ENCODE results near the gene CORO2A. TPM values are rescaled to one million over a fixed set of nuclear protein-coding genes. Genes with fewer than 3 reads are reported as not detected.

The CORO2A gene, protein sequence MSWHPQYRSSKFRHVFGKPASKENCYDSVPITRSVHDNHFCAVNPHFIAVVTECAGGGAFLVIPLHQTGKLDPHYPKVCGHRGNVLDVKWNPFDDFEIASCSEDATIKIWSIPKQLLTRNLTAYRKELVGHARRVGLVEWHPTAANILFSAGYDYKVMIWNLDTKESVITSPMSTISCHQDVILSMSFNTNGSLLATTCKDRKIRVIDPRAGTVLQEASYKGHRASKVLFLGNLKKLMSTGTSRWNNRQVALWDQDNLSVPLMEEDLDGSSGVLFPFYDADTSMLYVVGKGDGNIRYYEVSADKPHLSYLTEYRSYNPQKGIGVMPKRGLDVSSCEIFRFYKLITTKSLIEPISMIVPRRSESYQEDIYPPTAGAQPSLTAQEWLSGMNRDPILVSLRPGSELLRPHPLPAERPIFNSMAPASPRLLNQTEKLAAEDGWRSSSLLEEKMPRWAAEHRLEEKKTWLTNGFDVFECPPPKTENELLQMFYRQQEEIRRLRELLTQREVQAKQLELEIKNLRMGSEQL
- total RNA-seq (2016; rRNA removed; fragmentation: Illumina TruSeq; extraction: Trizol), result 14.4 and 19.8 TPM in 2 replicates
- total RNA-seq (2016; cell fraction: cytosol; rRNA removed; fragmentation: Illumina TruSeq; extraction: Trizol; ENCODE audit: low read depth), result 3.5 and 3.6 TPM in 2 replicates
- 14.0 and 19.0 TPM in 2 replicates for total RNA-seq (2016; cell fraction: insoluble cytoplasmic fraction; rRNA removed; fragmentation: Illumina TruSeq; extraction: Trizol)
- 12.4 and 12.5 TPM in 2 replicates for total RNA-seq (2016; cell fraction: membrane; rRNA removed; fragmentation: Illumina TruSeq; extraction: Trizol)
- 8.5 and 10.2 TPM in 2 replicates for total RNA-seq (2016; cell fraction: nucleus; rRNA removed; fragmentation: Illumina TruSeq; extraction: Trizol)
- polyA plus RNA-seq (2011; rRNA removed), result 12.9 and 15.3 TPM in 2 replicates
- polyA plus RNA-seq (2011; cell fraction: cytosol; rRNA removed), result 12.3 and 15.4 TPM in 2 replicates
- polyA plus RNA-seq (2011; cell fraction: nucleus; rRNA removed), result 7.9 and 8.1 TPM in 2 replicates
- 5.9 and 8.4 TPM in 2 replicates for polyA plus RNA-seq (2012)
- polyA plus RNA-seq (2016; cell fraction: cytosol; fragmentation: Illumina TruSeq; extraction: Trizol; ENCODE audit: low read depth), result 5.6 TPM in 2 replicates
- polyA plus RNA-seq (2016; cell fraction: insoluble cytoplasmic fraction; fragmentation: Illumina TruSeq; extraction: Trizol; ENCODE audit: low read depth), result 21.2 and 23.2 TPM in 2 replicates
- 9.4 and 10.3 TPM in 2 replicates for polyA plus RNA-seq (2016; cell fraction: membrane; fragmentation: Illumina TruSeq; extraction: Trizol; ENCODE audit: low read depth)
- polyA plus RNA-seq (2016; cell fraction: nucleus; fragmentation: Illumina TruSeq; extraction: Trizol; ENCODE audit: insufficient read depth, low read depth), result 21.7 and 22.4 TPM in 2 replicates
- 7.1 and 26.4 TPM in 2 replicates for polyA minus RNA-seq (2011; rRNA and poly(A)+ RNA removed; ENCODE audit: low replicate concordance)
- 9.8 and 10.3 TPM in 2 replicates for polyA minus RNA-seq (2011; cell fraction: cytosol; rRNA and poly(A)+ RNA removed)
- polyA minus RNA-seq (2011; cell fraction: nucleus; rRNA and poly(A)+ RNA removed), result 4.6 and 5.3 TPM in 2 replicates
- Bru-seq, nascent RNA, result percentile 64 among the genes with signal in this experiment
- BruChase-seq, experiment 1, labeled RNA remaining after a 6-hour chase, result percentile 65 among the genes with signal in this experiment
- BruChase-seq, experiment 2, labeled RNA remaining after a 2-hour chase, result percentile 61 among the genes with signal in this experiment
- long read RNA-seq, experiment 1, full-length matches to known transcripts, result 24 of 37 reads
- long read RNA-seq, experiment 1, partial matches to known transcripts, result 5 of 37 reads
- long read RNA-seq, experiment 1, other reads (novel, unspliced or antisense), result 8 of 37 reads
- long read RNA-seq, experiment 2, full-length matches to known transcripts, result 10 of 33 reads
- long read RNA-seq, experiment 2, partial matches to known transcripts, result 4 of 33 reads
- long read RNA-seq, experiment 2, other reads (novel, unspliced or antisense), result 19 of 33 reads

DNA sequence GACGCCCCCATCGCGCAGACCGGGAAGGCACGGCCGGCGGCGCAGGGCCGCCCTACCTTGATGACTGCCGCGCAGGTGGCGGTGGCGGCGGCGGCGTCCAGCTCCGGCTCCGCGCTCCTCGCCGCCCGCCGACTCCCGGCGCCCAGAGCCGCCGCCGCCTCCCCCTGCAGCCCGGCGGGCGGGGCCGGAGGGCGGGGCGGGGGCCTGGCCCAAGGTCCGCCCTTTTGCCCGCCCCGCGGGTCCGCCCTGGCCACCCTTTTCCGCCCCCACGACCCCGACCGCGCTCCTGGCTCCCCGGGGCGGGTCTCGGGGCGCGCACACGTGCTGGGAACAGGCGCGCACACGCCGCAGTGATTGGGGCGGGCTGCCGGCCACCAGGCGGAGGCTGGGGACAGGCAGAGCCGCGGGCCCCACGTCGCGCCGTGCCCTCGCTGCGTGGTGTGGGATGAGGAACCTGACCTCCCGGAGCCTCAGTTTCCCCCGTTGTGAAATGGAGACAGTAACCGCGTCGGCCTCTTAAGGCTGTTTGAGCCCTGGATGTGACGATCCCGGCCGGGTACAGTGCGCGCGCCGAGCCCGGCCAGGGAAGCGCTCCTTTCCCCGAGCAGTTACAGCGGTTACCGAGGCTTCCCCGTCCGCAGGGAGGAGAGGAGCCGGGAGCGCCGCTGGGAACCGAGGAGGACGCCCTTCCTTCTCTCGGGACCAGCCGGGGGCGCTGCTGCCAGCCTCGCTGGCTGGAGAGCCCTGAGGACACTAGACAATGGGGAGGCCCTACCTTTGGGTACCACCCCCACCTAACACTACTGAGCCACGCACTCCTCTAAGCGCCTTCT is at the start of gene CORO2A:
Gene CORO2A (minus strand): TSS at position 135 of the 833 bp plus-strand sequence. CDS start 34,977 bp downstream, outside the sequence.
- 0% methylated on average over 6 of the region's 95 CpGs for WGBS (ENCODE audit: low lambda C conversion rate)
- Histone ChIP-seq H3K27me3 (ENCODE audit: control insufficient read depth in 1 of 2, insufficient read depth in 2 of 2, low read length in 2 of 2) (no peaks in the 10 kb centered on the region), H3K4me2 (ENCODE audit: low read depth, low read length) (peak within 1 kb of the TSS; percentile 85), H3K36me3 (replicated peaks in 1 of 2; ENCODE audit: control insufficient read depth in 1 of 2, insufficient read depth in 2 of 2, low read length in 2 of 2) (no peaks in the 10 kb centered on the region), H4K20me1 (ENCODE audit: insufficient read depth, low read length) (no peaks in the 10 kb centered on the region), H3K9ac (ENCODE audit: insufficient read depth, low read depth, low read length) (peak within 1 kb of the TSS; percentile 79), H2AFZ (ENCODE audit: low read length) (peak within 1 kb of the TSS; percentile 84), H3K27ac (ENCODE audit: extremely low read length, insufficient read depth, low read length) (peak within 1 kb of the TSS; percentile 82), H3K4me1 (ENCODE audit: insufficient read depth, low read length) (peaks cover 44% of the 10 kb centered on the region), H3K9me3 (ENCODE audit: low read length) (no peaks in the 10 kb centered on the region), H3K79me2 (ENCODE audit: insufficient read depth, low read length) (peaks cover 39% of the 10 kb centered on the region), H3K4me3 (replicated peaks in 1 of 3; ENCODE audit: insufficient read depth in 1 of 3, low read depth in 2 of 3, low read length in 3 of 3) (peak within 1 kb of the TSS; percentile 81 to 98 (median 84))
- FAIRE-seq (peak; percentile 28), DNase-seq (ENCODE audit: low spot score) (peak; percentile 67), ATAC-seq (peak; percentile 81)
- intact Hi-C loops (cut with micrococcal nuclease; ENCODE audit: unreplicated experiment), result loop anchor here (1.0 to 5.0 kb wide), 4 partner anchors 46 to 115 kb away; partner anchors contain the start of gene TRIM14
- ChIA-PET CTCF (ENCODE audit: low intra/inter-chr PET ratio, low total read pairs) (interaction anchor here (1.0 to 1.9 kb wide), 3 partner anchors 23 to 73 kb away, joined by 3 to 8 read pairs (median 4); no protein-coding TSS in a partner anchor), POLR2A (interaction anchor here (0.8 to 3.6 kb wide), 12 partner anchors 9 to 210 kb away, joined by 3 to 24 read pairs (median 6); partner anchors contain the start of genes ANP32B, NANS, TBC1D2 and TRIM14)
- BruUV-seq (replicated peaks), result TSS peak; percentile 83
- in situ Hi-C loops (cut with HindIII; ENCODE audit: extremely low pct_ligation_motif_present, low pct_unique_long_range_greater_than_20kb), result loop anchor here (5.0 kb wide), 1 partner anchor 75 kb away; the partner anchor contains the start of gene TRIM14
- TF ChIP-seq ETV6 (CRISPR knock-in tag; conservative IDR thresholded peaks at IDR 0.05), result no peak; the same call in 1 of the 2 replicates
- no peak for TF ChIP-seq ZNF569 (CRISPR knock-in tag; IDR thresholded peaks at IDR 0.05; ENCODE audit: borderline replicate concordance)
- TF ChIP-seq CBX2 (IDR thresholded peaks at IDR 0.05; ENCODE audit: low read depth, low read length), result no peak
- no peak for TF ChIP-seq CBX2 (CRISPR knock-in tag; IDR thresholded peaks at IDR 0.05; ENCODE audit: low read depth)
- TF ChIP-seq, protein P1, sequence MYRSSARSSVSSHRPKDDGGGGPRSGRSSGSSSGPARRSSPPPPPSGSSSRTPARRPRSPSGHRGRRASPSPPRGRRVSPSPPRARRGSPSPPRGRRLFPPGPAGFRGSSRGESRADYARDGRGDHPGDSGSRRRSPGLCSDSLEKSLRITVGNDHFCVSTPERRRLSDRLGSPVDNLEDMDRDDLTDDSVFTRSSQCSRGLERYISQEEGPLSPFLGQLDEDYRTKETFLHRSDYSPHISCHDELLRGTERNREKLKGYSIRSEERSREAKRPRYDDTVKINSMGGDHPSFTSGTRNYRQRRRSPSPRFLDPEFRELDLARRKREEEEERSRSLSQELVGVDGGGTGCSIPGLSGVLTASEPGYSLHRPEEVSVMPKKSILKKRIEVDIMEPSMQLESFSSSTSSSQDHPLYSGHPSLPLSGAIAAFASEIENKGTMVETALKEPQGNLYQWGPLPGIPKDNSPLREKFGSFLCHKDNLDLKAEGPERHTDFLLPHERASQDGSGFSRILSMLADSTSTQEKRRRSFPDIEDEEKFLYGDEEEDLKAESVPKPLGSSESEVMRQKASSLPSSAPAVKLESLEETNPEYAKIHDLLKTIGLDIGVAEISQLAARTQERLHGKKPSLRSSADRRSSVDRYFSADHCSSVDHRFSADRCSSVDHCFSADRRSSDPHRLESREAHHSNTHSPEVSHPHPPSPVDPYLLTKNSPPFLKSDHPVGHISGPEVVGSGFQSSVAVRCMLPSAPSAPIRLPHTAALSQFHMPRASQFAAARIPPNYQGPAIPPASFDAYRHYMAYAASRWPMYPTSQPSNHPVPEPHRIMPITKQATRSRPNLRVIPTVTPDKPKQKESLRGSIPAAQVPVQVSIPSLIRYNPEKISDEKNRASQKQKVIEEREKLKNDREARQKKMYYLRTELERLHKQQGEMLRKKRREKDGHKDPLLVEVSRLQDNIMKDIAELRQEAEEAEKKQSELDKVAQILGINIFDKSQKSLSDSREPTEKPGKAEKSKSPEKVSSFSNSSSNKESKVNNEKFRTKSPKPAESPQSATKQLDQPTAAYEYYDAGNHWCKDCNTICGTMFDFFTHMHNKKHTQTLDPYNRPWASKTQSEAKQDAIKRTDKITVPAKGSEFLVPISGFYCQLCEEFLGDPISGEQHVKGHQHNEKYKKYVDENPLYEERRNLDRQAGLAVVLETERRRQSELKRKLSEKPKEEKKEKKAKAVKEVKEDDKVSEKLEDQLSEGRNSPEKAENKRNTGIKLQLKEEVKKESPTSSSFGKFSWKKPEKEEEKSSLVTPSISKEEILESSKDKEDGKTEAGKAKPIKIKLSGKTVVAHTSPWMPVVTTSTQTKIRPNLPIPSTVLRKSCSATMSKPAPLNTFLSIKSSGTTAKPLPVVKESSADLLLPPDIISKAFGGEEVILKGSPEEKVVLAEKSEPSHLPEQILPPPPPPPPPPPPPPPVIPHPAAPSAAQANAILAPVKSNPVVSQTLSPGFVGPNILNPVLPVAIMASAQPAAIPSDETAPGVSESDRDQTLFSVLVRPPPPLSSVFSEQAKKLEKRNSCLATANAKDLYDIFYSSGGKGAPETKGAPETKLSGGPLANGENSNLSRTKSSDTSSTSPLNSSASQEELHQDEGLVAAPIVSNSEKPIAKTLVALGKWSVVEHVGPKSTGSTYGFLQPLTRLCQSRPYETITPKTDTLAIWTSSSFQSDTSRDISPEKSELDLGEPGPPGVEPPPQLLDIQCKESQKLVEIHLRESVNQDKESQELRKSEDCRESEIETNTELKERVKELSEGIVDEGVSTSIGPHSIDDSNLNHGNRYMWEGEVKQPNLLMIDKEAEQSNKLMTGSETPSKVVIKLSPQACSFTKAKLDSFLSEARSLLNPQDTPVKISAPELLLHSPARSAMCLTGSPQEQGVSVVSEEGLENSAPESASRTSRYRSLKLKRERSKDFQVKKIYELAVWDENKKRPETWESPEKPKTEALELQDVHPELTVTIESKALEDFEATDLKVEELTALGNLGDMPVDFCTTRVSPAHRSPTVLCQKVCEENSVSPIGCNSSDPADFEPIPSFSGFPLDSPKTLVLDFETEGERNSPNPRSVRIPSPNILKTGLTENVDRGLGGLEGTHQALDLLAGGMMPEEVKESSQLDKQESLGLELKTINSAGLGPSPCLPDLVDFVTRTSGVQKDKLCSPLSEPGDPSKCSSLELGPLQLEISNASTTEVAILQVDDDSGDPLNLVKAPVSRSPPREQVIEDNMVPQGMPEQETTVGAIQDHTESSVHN (CRISPR knock-in tag; IDR thresholded peaks at IDR 0.05), result no peak

Measured in HepG2 (cell line).